GM18870 (cell line): ENCODE data around the gene FTO.

Experiments used
- ATAC-seq: cut with Tn5 transposase; IDR thresholded peaks from one replicate; pipeline ENCODE4 v1.9.1; 2021; ENCODE audit warnings: moderate library complexity; ENCODE audit not compliant: unreplicated experiment

Gene FTO

GRCh38 chr16:54200161-54200534, 496.2 kb downstream of the FTO start:
- no peak for ATAC-seq

- ATAC-seq = no peak
Measured at GRCh38 chr16:54200720-54201119, 496.8 kb downstream of the FTO start.

- ATAC-seq = no peak
Measured at GRCh38 chr16:54201200-54201599, 497.2 kb downstream of the FTO start.
